Brain pericyte (primary cell): ENCODE results near the gene APOBEC3G.

Source experiments
- DNase-seq: peaks from one replicate; pipeline ENCODE4 v3.0.0-alpha.2; 2012; ENCODE audit warnings: low read depth, low spot score

Gene APOBEC3G

DNA sequence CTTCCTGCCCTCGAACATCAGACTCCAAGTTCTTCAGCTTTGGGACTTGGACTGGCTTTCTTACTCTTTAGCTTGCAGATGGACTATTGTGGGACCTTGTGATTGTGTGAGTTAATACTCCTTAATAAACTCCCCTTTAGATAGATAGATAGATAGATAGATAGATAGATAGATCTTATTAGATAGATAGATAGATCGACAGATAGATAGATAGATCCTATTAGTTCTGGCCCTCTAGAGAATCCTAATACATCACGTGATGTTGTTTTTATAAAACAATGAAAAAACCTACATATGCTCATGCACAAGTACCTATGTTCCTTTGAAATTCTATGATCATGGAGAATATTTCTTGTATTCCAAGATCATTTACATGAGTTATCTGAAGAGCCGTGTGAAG, 43.9 kb downstream of the APOBEC3G start:
- no peak for DNase-seq

DNA sequence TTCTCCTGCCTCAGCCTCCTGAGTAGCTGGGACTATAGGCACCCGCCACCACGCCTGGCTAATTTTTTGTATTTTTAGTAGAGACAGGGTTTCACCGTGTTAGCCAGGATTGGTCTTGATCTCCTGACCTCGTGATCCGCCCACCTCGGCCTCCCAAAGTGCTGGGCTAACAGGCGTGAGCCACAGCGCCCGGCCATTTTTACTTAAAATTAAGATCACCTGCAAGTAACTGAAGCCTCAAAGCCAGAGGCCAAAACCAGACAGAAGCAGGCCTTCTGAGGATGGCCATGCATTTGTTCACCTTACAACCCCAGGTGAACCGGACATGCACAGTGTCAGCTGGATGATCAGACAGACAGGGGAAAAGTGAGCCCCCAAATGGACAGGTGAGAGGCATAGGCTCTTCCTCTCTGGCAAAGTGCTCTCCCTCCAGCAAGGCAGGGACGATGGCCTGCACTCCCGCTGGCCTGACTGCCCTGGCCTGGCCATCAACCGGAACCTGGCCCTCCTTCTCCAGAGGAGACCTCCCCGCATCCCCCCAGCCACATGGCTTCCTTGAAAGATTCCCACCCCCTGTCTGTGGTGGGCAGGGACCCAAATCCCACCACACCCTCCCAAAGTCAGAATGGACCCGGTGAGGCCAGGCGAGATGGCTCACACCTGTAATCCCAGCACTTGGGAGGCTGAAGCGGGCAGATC, 45.8 kb downstream of the APOBEC3G start:
- no peak for DNase-seq

DNA sequence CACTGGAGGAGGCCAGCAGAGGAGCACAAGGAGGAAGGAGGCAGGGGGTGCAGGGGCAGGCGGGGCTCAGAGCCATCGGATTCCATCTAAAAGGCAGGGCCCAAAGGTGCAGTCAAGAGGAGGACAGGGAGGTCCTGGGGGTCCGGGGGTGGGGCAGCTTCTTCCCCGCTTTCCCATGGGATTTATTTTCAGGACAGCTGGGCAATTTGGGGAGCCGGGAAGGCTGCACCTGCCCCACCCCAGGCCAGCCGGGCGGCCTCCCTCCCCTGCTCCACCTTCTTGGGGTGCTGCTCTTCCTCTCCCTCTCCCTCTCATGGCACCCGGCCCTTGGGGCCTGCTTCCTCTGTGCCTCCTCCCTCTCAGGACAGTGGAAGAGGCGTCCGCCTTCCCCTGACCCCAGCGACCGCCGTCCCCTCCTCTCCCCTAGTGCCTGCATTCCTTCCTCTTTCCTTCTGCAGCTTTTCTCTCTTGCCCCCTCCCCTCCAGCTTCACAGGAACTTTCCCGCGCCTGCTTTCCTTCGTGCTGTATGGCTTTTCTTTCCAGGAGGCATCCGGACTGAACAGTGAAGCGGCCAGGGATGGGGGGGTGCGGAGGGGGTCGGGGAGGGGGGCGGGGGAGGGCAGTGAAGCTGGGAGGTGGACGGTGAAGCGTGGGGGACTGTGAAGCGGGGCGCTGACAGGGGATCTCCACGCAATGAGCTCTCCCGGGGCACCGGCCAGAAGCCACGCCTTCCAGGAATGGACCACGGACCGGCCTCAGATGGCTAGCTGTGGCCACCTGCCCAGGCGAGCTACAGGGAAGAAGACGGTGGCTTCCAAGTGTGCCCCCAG, 46.9 kb downstream of the APOBEC3G start:
- no peak for DNase-seq

DNA sequence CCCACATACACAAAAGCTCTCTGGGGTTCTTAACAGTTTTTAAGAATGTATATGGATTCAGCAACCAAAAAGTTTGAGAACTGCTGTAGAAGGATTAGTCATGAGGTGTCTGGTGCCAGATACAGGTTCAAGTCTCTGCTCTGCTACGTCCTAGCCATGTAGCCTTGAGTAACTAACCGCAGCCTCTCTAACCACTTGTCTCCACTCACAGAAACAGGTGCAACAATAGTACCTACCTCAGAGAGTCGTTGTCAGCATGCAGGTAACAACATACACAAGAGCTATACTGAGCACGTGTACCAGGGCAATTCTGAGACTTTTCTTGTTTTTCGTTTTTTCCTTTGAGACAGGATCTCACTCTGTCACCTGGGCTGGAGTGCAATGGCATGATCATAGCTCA, 48.5 kb downstream of the APOBEC3G start:
- DNase-seq = no peak

DNA sequence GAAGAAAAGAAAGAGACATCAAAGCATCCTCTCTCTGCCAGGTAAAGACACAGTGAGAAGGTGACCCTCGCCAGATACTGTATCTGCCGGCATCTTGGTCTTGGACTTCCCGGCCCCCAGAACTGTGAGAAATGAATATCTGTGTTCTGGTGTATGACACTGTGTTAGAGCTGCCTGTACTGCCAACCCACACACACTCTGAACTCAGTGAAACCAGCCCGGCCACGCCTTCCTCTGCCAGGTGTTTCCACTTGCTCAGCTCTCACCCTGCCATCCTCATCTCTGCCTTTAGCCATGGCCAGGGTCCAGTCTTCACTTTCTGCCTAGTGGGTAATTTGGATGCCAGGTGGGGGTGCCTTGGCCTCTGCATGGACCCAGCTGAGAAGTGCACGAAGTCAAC, 51.4 kb downstream of the APOBEC3G start:
- DNase-seq = no peak

DNA sequence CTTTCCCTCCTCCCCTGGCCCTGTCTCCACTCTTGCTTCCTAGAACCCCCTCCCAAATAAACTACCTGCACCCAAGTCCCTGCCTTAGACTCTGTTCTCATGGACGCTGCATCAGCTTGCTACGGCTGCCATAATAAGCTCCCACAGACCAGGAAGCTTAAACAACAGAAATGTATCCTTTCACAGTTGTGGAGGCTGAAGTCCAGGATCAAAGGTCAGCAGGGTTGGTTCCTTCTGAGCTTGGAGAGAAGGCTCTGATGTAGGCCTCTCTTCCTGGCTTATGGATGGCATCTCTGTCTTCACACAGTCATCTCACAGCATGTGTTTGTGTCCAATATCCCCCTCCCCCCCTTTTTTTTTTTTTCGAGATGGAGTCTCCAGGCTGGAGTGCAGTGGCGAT, 52.0 kb downstream of the APOBEC3G start:
- no peak for DNase-seq

DNA sequence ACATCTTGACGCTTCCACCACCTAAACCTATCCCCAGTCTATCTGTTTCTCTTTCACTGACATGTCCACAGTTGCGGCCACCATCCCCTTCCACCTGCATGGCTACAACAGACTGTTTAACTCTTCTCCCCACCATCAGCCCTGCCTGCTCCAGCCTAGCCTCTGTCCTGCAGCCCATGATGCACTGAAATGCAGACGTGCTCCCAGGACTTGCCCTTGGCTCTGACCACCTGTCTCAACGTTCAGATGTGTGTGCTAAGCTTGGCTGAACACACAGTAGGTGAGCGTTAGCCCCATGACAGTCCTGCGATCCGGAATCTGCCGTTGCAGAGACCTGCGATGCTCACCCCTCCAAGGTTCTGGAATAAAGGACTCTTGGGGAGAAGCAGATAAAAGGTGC, 52.7 kb downstream of the APOBEC3G start:
- no peak for DNase-seq

DNA sequence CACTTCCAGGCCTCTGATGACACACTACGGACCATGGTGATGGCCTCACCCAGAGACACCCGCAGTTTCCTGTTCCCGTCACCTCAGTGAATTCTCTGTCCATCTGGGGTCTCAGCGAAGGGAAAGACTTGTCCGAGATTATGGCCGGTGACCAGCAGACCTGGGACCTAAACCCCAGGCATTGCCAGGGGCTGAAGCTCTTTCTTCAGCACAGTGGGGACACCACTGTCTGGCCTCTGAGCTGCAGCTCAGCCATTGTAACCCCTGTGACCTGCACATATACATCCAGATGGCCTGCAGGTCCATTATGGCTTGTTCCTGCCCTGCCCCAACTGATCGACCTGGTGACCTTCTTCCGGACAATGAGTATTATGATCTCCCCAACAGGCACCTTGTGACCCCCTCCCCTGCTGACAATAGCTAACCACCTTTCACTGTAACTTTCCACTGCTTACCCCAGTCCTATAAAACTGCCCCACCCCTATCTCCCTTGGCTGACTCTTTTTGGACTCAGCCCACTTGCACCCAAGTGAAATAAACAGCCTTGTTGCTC, 53.2 kb downstream of the APOBEC3G start:
- no peak for DNase-seq

DNA sequence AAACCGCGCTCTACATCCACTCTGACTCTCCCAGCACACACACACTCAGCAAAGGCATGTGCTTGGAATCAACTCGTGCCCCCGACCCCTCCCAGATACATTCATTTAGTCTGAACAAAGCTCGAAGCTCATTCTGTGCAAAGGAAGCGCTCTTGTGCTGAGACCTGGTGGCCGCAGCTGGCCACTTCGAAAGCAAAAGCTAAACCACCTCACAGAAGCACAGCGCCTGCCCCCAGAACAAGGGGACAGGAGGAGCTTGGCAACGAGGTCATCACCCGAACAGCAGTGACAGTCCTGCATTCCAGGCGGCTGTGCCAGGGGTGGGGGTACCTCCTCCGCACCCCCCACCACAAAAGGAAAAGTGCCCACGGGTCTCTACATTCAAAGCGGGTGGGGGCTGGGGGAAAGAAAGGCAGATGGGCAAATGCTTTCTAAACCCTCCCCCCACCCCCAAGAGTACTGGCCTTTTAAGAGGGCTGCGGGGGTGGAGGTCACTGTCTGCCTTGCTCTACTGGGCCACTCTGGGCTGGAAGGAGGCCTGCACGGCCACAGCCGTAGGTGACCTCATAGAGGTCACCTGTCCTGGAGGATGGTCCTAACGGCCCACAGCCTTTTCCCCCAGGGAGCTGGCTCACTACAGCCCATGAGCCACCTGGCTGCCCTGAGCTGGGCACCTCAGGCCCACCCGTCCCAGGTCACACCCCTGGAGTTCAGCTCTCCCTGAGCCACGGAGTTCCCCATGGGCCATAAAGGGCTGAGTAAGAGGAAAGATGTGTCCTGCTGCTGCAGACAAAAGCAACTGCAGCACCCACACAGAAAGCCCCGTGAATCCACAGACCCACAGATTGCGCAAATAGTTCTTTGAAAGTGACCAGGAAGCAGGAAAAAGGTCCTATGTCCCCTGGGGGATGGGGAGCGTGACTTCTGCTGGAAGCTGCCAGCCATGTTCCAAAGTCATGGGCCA, 54.1 kb downstream of the APOBEC3G start:
- DNase-seq = no peak

DNA sequence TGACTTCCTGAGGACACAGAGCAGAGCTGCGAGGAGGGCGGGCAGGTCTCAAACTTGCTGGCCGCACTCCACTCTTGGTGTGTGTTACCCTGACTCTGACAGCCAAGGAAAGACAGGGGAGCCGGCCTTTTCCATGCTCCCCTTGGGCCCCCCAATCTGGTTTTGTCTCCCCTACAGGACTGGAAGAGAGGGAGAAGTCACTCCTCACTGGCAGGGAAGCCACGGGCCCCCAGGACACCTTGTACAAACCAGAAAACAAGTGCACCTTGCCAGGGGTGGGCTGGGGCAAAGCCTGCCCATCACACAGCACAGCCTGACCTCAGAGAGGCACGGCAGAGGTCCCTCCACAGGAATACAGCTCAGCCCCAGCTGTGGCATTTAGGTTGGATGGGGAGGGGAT, 55.2 kb downstream of the APOBEC3G start:
- no peak for DNase-seq

DNA sequence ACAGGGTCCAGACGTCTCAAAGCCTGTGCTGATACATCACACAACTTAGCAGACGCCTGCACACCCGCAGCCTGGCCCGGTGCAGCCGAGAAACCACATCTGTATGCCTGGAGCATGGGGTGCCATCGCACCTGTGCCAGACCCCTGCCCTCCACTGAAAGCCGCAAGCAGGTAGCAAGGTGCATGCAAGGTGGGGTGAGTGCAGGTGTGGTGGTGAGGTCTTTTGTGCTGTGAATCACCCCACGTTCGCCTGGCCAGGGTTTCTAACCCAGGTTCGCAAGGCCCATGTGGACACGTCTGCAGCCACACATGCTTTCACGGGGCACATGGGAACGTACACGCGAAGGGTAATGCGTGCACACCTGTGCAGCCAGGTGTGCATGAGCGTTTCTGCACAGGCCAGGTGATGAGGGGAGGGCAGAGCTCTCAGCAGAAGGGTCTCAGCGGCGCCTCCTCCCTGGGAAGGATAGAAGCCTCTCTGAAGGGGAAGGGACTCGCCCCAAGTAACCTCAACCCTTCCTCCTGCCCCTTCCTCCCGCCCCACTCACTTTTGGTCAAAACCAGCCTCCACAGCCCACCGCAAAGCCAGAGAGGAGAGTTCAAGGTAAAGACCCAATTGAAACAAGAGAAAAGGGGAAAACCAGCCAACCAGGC, 55.9 kb downstream of the APOBEC3G start:
- DNase-seq = no peak

DNA sequence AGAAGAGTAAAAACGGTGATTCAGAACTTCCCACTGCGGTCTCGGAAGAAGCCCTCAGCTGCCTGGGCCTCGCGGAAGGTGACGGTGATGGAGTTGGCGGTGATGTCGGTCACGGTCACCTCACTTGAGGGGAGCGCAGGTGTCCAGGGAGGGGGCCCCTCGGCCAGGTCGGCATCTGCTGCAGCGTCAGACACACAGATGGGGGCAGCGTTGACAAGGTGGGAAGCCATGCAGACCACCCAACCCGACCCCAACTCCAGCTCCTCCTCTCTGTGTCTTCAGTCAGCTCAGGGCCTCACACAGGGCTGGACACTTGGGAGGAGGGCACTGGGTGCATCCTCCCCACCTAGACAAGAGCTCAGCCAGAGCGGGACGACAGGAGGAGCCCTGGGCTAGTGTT, 56.8 kb downstream of the APOBEC3G start:
- no peak for DNase-seq

DNA sequence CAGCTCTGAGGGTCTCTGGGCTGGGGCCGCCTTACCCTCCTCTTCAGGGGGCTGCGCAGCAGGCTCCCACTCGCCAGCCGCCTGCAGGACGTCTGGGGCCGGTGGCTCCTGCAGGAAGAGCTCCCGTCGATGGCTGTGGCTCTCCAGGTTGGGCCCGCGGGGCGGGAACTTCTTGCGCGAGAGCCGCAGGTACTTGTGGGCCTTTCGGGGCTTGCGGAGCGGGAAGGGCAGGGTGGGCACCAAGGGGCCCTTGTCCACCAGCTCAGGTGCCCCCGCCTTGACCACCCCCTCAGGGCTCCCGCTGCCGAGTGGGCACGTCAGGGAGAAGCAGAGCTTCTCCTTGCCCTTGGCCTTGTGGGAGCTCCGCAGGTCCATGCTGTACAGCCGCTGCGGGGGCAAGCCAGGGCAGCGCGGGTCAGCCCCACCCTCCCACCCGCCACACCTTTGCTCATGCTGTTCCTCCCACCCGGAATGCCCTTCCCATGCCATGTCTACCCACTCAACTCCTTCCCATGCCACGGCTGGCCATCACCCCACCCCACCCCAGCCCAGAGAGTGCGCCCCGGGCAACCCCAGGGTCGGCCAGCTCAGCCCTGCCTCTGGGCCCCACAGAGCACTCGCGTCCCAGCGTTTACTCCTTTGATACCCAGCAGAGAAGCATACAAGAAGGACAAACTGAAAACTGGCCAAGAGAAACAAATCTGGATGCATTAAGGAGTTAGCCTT, 57.5 kb downstream of the APOBEC3G start:
- DNase-seq = no peak

DNA sequence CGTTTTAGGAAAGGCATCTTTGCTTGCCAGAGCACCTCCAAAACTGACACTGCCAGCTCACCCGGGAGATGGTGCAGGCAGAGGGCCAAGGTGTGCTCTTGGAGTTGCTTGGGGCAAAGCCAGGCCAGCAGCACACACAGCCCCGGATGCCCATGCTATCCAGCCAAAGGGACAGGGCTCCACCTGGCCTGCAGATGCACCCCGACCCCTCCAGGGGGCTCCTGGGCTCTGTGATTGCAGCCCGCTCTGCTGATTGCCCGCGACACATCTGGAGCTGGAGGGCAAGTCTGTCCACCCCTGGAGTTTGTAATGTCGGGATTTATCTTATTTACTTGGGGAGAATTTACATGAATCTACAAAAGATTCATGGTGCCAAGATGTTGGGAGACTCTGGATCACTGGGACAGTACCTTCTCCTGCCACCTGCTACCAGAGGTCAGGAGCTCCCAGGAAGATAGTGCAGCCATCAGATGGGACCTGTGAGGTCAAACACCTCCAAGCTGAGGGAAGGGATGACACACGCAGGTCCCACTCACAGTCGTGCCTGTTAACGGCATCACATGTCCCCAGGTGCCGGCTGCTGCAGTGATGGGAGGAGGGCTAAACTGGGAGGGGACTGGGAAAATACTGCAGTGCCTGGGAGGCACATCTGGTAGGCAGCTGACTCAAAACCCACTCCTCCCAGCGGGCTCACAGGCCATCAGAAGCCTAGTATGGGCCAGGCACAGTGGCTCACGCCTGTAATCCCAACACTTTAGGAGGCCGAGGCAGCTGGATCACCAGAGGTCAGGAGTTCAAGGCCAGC, 58.2 kb downstream of the APOBEC3G start:
- no peak for DNase-seq

DNA sequence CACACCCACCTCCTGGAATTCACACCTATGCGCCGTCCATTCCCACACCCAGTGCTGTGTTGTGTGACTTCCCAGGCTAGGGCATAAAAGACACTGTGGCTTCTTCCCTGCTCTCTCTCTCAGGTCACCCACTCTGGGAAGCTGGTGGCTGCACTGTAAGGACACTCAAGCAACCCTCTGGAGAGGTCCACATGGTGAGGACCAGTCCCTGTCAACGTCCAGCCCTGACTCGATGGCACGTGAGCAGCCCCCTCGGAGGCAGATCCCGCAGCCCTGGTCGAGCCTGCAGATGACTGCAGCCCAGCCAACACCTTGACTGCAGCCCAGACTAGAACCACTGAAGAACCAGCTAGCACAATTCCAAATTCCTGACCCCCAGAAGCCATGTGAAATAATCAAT, 59.2 kb downstream of the APOBEC3G start:
- no peak for DNase-seq
